Kidney capillary endothelial cell (primary cell): Measurements from ENCODE around the gene SMURF1.
A peak's percentile ranks its signal among the peaks of the same experiment; 100 is the strongest.
"Not testable (repeated sequence)": the region's sequence is repeated elsewhere in the genome, so short reads cannot be mapped to it uniquely, and the experiment has no call there.

Experiments used
- DNase-seq: peaks from one replicate; pipeline ENCODE4 v3.0.0-alpha.2; 2018; ENCODE audit warnings: low spot score

Gene SMURF1

GRCh38 chr7:99050971-99051370 is 92.9 kb downstream of the SMURF1 start:
- DNase-seq: no peak

GRCh38 chr7:99047526-99048077 is 96.3 kb downstream of the SMURF1 start:
- no peak for DNase-seq

GRCh38 chr7:99046722-99047121 is 97.2 kb downstream of the SMURF1 start:
- no peak for DNase-seq

GRCh38 chr7:99046262-99046661 is 97.6 kb downstream of the SMURF1 start:
- not testable (repeated sequence) for DNase-seq

GRCh38 chr7:99044858-99045257 is 99.0 kb downstream of the SMURF1 start:
- DNase-seq: not testable (repeated sequence)

- peak; percentile 73 for DNase-seq
These were observed 101.0 kb downstream of the SMURF1 start for GRCh38 chr7:99042957-99043356.

GRCh38 chr7:99041526-99041925 is 102.4 kb downstream of the SMURF1 start:
- no peak for DNase-seq

GRCh38 chr7:99040104-99040958 is 103.6 kb downstream of the SMURF1 start:
- DNase-seq: peak; percentile 83

- no peak for DNase-seq
These were observed 104.5 kb downstream of the SMURF1 start for GRCh38 chr7:99039384-99039891.

- no peak for DNase-seq
These were observed 105.6 kb downstream of the SMURF1 start for GRCh38 chr7:99038086-99038855.

GRCh38 chr7:99037327-99037940 is 106.5 kb downstream of the SMURF1 start:
- DNase-seq: no peak

- DNase-seq: no peak
These were observed 107.3 kb downstream of the SMURF1 start for GRCh38 chr7:99036546-99037111.

GRCh38 chr7:99035723-99036545 is 108.0 kb downstream of the SMURF1 start:
- DNase-seq: no peak

- no peak for DNase-seq
These were observed 108.8 kb downstream of the SMURF1 start for GRCh38 chr7:99034932-99035722.

- DNase-seq: no peak
These were observed 110.1 kb downstream of the SMURF1 start for GRCh38 chr7:99033765-99034164.

GRCh38 chr7:99032928-99033327 is 111.0 kb downstream of the SMURF1 start:
- DNase-seq: no peak

- DNase-seq: no peak
These were observed 112.4 kb downstream of the SMURF1 start for GRCh38 chr7:99031496-99031895.

GRCh38 chr7:99030951-99031350 is 113.0 kb downstream of the SMURF1 start:
- no peak for DNase-seq

- no peak for DNase-seq
These were observed 113.5 kb downstream of the SMURF1 start for GRCh38 chr7:99030457-99030856.
